ENCODE results near the gene S100A13. TPM values are rescaled to one million over a fixed set of nuclear protein-coding genes. Genes with fewer than 3 reads are reported as not detected.
"Not testable (repeated sequence)": the region's sequence is repeated elsewhere in the genome, so short reads cannot be mapped to it uniquely, and the experiment has no call there.

Gene S100A13
- total RNA-seq, 2 donors from 2014 or later, result 169 to 197 TPM

- peak in 1 of 2 donors; percentile 11 for ATAC-seq
- intact Hi-C loops (cut with DNase I), result no loop called here
- DNase-seq, result no peak
Measured at GRCh38 chr1:153612111-153612754, 15.1 kb downstream of the S100A13 start.

GRCh38 chr1:153611356-153611755 is 15.9 kb downstream of the S100A13 start:
- DNase-seq (no peak), ATAC-seq (no peak)
- intact Hi-C loops (cut with DNase I), result no loop called here

- DNase-seq, result no peak
- ATAC-seq, result peak in 1 of 2 donors; percentile 1
- intact Hi-C loops (cut with DNase I), result no loop called here
Measured at GRCh38 chr1:153610811-153611301, 16.4 kb downstream of the S100A13 start.

- DNase-seq, result no peak
- intact Hi-C loops (cut with DNase I), result no loop called here
- no peak for ATAC-seq
Measured at GRCh38 chr1:153610334-153610733, 17.0 kb downstream of the S100A13 start.

GRCh38 chr1:153609585-153609907 is 17.8 kb downstream of the S100A13 start:
- no peak for ATAC-seq
- intact Hi-C loops (cut with DNase I), result no loop called here
- DNase-seq, result no peak

GRCh38 chr1:153608742-153609584 is 18.3 kb downstream of the S100A13 start:
- intact Hi-C loops (cut with DNase I), result no loop called here
- ATAC-seq, result peak; percentile 65 to 70

GRCh38 chr1:153608089-153608682 is 19.1 kb downstream of the S100A13 start:
- ATAC-seq (no peak), DNase-seq (no peak)
- intact Hi-C loops (cut with DNase I), result no loop called here

More at GRCh38 chr1:153608742-153609584, 18.3 kb downstream of the S100A13 start:
- peak; percentile 89 for DNase-seq

GRCh38 chr1:153607381-153607780 is 19.9 kb downstream of the S100A13 start:
- intact Hi-C loops (cut with DNase I), result no loop called here
- DNase-seq (no peak), ATAC-seq (no peak)

- intact Hi-C loops (cut with DNase I), result no loop called here
- ATAC-seq (no peak), DNase-seq (no peak)
Measured at GRCh38 chr1:153606194-153606593, 21.1 kb downstream of the S100A13 start.

- DNase-seq (no peak), ATAC-seq (no peak)
- intact Hi-C loops (cut with DNase I), result no loop called here
Measured at GRCh38 chr1:153602749-153603148, 24.6 kb downstream of the S100A13 start.

- DNase-seq, result no peak
- no peak for ATAC-seq
- intact Hi-C loops (cut with DNase I), result no loop called here
Measured at GRCh38 chr1:153599847-153600246, 27.5 kb downstream of the S100A13 start.

- ATAC-seq, result peak; percentile 50 to 73
- intact Hi-C loops (cut with DNase I), result no loop called here
- no peak for DNase-seq
Measured at GRCh38 chr1:153598309-153599172, 28.8 kb downstream of the S100A13 start.

GRCh38 chr1:153597206-153597605 is 30.1 kb downstream of the S100A13 start:
- DNase-seq (no peak), ATAC-seq (no peak)
- intact Hi-C loops (cut with DNase I), result no loop called here

- intact Hi-C loops (cut with DNase I), result no loop called here
- ATAC-seq, result no peak
- DNase-seq, result no peak
Measured at GRCh38 chr1:153592748-153593147, 34.6 kb downstream of the S100A13 start.

- no peak for DNase-seq
- ATAC-seq, result no peak
- intact Hi-C loops (cut with DNase I), result no loop called here
Measured at GRCh38 chr1:153588482-153588881, 38.8 kb downstream of the S100A13 start.

GRCh38 chr1:153588033-153588432 is 39.3 kb downstream of the S100A13 start:
- intact Hi-C loops (cut with DNase I); DNase-seq; ATAC-seq: not testable (repeated sequence)

GRCh38 chr1:153587314-153587713 is 40.0 kb downstream of the S100A13 start:
- peak in 1 of 2 donors; percentile 81 for ATAC-seq
- DNase-seq, result no peak
- intact Hi-C loops (cut with DNase I), result no loop called here

GRCh38 chr1:153586347-153586746 is 41.0 kb downstream of the S100A13 start:
- ATAC-seq (no peak), DNase-seq (no peak)
- intact Hi-C loops (cut with DNase I), result no loop called here

GRCh38 chr1:153585006-153585405 is 42.3 kb downstream of the S100A13 start:
- ATAC-seq, result no peak
- intact Hi-C loops (cut with DNase I), result no loop called here
- no peak for DNase-seq

Data from left cardiac atrium (tissue), 4 donors.